Measurements from ENCODE around the gene MRGPRX3.

Gene MRGPRX3

DNA sequence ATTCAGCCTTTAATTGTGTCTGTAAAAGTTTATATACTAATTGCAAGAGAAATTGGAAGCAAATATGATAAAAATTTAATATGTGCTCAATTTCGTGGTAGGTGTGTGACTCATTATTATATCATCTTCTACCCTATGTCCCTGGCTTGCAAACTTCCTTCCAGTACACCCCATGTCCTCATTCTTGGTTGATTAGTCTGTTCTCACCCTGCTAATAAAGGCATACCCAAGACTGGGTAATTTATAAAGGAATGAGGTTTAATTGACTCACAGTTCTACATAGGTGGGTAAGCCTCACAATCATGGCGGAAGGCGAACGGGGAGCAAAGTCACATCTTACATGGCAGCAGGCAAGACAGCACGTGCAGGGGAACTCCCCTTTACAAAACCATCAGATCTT, 11.9 kb downstream of the MRGPRX3 start:
- Histone ChIP-seq H3K4me3 (no peak overlapping the region), H3K27ac (no peak overlapping the region), H3K9me3 (ENCODE audit: low read depth, low read length) (no peaks in the 10 kb centered on the region), H3K36me3 (ENCODE audit: insufficient read depth, low read length) (no peaks in the 10 kb centered on the region), H3K9ac (ENCODE audit: insufficient read length) (no peak overlapping the region)
- TF ChIP-seq EZH2 (IDR thresholded peaks at IDR 0.05) (no peak), POLR2AphosphoS5 (IDR thresholded peaks at IDR 0.05; ENCODE audit: borderline replicate concordance, low read depth, low read length) (no peak), FOXP2 (optimal IDR thresholded peaks at IDR 0.05; ENCODE audit: control extremely low read depth, extremely low read length, insufficient read depth) (no peak)
- no peak for DNase-seq (ENCODE audit: low read depth, low spot score)

DNA sequence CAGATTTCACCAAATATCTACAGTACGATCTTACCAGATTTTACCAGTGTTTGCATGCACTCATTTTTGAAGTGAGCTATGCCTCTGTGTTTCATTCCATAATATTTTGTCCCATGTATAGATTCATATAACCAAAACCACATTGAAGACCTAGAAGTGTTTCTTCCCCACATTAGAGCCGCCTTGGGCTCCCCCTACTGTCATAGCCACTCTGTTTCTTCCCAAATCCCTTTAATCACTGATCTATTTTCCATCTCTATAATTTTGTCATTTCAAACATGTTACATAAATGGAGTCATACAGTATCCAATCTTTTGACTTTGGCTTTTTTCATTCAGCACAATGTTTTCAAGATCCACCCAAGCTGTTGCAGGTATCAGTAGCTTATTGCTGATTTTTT, 12.7 kb downstream of the MRGPRX3 start:
- DNase-seq (ENCODE audit: low read depth, low spot score), result no peak
- TF ChIP-seq EZH2 (IDR thresholded peaks at IDR 0.05) (no peak), POLR2AphosphoS5 (IDR thresholded peaks at IDR 0.05; ENCODE audit: borderline replicate concordance, low read depth, low read length) (no peak), FOXP2 (optimal IDR thresholded peaks at IDR 0.05; ENCODE audit: control extremely low read depth, extremely low read length, insufficient read depth) (no peak)
- no peaks in the 10 kb centered on the region for H3K36me3 ChIP-seq (ENCODE audit: insufficient read depth, low read length)
- no peaks in the 10 kb centered on the region for H3K9me3 ChIP-seq (ENCODE audit: low read depth, low read length)
- H3K27ac ChIP-seq, result no peak overlapping the region
- H3K4me3 ChIP-seq, result no peak overlapping the region
- no peak overlapping the region for H3K9ac ChIP-seq (ENCODE audit: insufficient read length)

GRCh38 chr11:18145837-18146236, 13.5 kb downstream of the MRGPRX3 start:
- no peak overlapping the region for H3K27ac ChIP-seq
- TF ChIP-seq POLR2AphosphoS5 (IDR thresholded peaks at IDR 0.05; ENCODE audit: borderline replicate concordance, low read depth, low read length) (no peak), EZH2 (IDR thresholded peaks at IDR 0.05) (no peak), FOXP2 (optimal IDR thresholded peaks at IDR 0.05; ENCODE audit: control extremely low read depth, extremely low read length, insufficient read depth) (no peak)
- no peak overlapping the region for H3K9ac ChIP-seq (ENCODE audit: insufficient read length)
- no peaks in the 10 kb centered on the region for H3K36me3 ChIP-seq (ENCODE audit: insufficient read depth, low read length)
- no peak for DNase-seq (ENCODE audit: low read depth, low spot score)
- no peaks in the 10 kb centered on the region for H3K9me3 ChIP-seq (ENCODE audit: low read depth, low read length)
- no peak overlapping the region for H3K4me3 ChIP-seq

DNA sequence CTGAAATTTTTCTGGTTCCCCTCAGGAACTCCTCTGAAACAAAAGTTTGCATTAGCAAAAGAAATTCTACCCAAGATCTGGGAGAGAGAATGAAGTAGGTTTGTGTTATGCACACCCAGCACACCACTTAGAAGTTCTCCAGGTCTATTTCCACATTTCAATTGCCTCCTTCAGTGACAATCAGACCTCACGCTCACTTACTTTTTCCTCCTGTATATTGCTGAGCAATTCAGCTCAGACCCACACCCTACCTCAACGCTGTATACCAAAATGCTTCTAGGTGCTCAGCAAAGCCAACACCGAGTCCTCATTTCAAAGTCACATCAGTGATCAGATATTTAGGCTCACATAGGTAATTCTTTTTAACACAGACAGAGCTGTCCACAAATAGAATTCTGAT, 19.2 kb downstream of the MRGPRX3 start:
- no peak overlapping the region for H3K9ac ChIP-seq (ENCODE audit: insufficient read length)
- H3K27ac ChIP-seq, result no peak overlapping the region
- DNase-seq (ENCODE audit: low read depth, low spot score), result no peak
- H3K4me3 ChIP-seq, result no peak overlapping the region
- H3K36me3 ChIP-seq (ENCODE audit: insufficient read depth, low read length), result no peaks in the 10 kb centered on the region
- no peak for TF ChIP-seq FOXP2 (optimal IDR thresholded peaks at IDR 0.05; ENCODE audit: control extremely low read depth, extremely low read length, insufficient read depth)
- H3K9me3 ChIP-seq (ENCODE audit: low read depth, low read length), result no peaks in the 10 kb centered on the region

- Histone ChIP-seq H3K4me3 (no peak overlapping the region), H3K36me3 (ENCODE audit: insufficient read depth, low read length) (no peaks in the 10 kb centered on the region), H3K9ac (ENCODE audit: insufficient read length) (no peak overlapping the region), H3K9me3 (ENCODE audit: low read depth, low read length) (no peaks in the 10 kb centered on the region), H3K27ac (no peak overlapping the region)
- DNase-seq (ENCODE audit: low read depth, low spot score), result no peak
- TF ChIP-seq POLR2AphosphoS5 (IDR thresholded peaks at IDR 0.05; ENCODE audit: borderline replicate concordance, low read depth, low read length) (no peak), FOXP2 (optimal IDR thresholded peaks at IDR 0.05; ENCODE audit: control extremely low read depth, extremely low read length, insufficient read depth) (no peak), EZH2 (IDR thresholded peaks at IDR 0.05) (no peak)
These were observed 36.0 kb downstream of the MRGPRX3 start for GRCh38 chr11:18168372-18168771.

DNA sequence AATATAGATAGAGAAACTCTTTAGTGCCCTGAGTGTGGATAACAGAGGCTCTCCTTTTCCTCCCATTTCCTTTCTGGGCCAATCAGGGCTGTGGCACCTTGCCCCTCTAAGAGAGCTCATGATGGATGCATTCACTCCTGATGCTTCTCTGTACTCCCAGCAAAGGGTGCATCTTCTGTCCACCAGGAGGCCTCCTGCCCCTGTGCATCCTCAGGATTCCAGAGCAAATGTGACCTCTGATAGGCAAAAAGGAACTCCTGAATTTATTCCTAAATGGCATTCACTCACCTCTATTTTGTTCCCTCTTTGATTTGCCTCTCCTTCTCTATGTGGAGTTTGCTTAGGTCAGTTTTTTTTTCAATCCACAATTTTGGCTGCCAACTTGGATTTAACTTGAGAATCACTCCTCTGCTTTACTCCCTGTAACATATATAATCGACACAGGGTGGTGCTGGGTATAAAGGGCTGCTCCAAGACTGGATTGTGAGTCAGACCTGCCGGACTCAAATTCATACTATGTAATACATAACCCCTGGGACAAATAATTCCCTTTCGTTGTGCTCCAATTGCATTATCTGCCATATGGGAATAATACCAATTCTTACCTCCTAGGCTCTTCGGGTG, 39.1 kb downstream of the MRGPRX3 start:
- TF ChIP-seq EZH2 (IDR thresholded peaks at IDR 0.05) (no peak), POLR2AphosphoS5 (IDR thresholded peaks at IDR 0.05; ENCODE audit: borderline replicate concordance, low read depth, low read length) (no peak), FOXP2 (optimal IDR thresholded peaks at IDR 0.05; ENCODE audit: control extremely low read depth, extremely low read length, insufficient read depth) (no peak)
- DNase-seq (ENCODE audit: low read depth, low spot score), result no peak
- Histone ChIP-seq H3K27ac (no peak overlapping the region), H3K4me3 (no peak overlapping the region), H3K9me3 (ENCODE audit: low read depth, low read length) (no peaks in the 10 kb centered on the region), H3K9ac (ENCODE audit: insufficient read length) (no peak overlapping the region), H3K36me3 (ENCODE audit: insufficient read depth, low read length) (no peaks in the 10 kb centered on the region)

GRCh38 chr11:18172666-18173065, 40.3 kb downstream of the MRGPRX3 start, which contains the start of gene MRGPRX4:
Gene MRGPRX4, plus strand, starts transcription at chr11:18172837. Its CDS starts 420 bp downstream, at chr11:18173257.
- Histone ChIP-seq H3K9ac (ENCODE audit: insufficient read length) (no peak within 1 kb of the TSS), H3K27ac (no peak within 1 kb of the TSS), H3K36me3 (ENCODE audit: insufficient read depth, low read length) (no peaks in the 10 kb centered on the region), H3K9me3 (ENCODE audit: low read depth, low read length) (no peaks in the 10 kb centered on the region), H3K4me3 (no peak within 1 kb of the TSS)
- no peak for DNase-seq (ENCODE audit: low read depth, low spot score)
- TF ChIP-seq POLR2AphosphoS5 (IDR thresholded peaks at IDR 0.05; ENCODE audit: borderline replicate concordance, low read depth, low read length), result no peak
- no peak for TF ChIP-seq EZH2 (IDR thresholded peaks at IDR 0.05)
- TF ChIP-seq FOXP2 (optimal IDR thresholded peaks at IDR 0.05; ENCODE audit: control extremely low read depth, extremely low read length, insufficient read depth), result no peak

GRCh38 chr11:18173225-18173866, 41.0 kb downstream of the MRGPRX3 start:
- Histone ChIP-seq H3K9ac (ENCODE audit: insufficient read length) (no peak overlapping the region), H3K27ac (no peak overlapping the region), H3K36me3 (ENCODE audit: insufficient read depth, low read length) (no peaks in the 10 kb centered on the region), H3K4me3 (no peak overlapping the region), H3K9me3 (ENCODE audit: low read depth, low read length) (no peaks in the 10 kb centered on the region)
- DNase-seq (ENCODE audit: low read depth, low spot score), result no peak
- TF ChIP-seq EZH2 (IDR thresholded peaks at IDR 0.05), result no peak
